ENCODE measurements around the gene UBR7. TPM values are rescaled to one million over a fixed set of nuclear protein-coding genes. Genes with fewer than 3 reads are reported as not detected.

Gene UBR7
- total RNA-seq, 4 donors from 2014 or later, result 26.2 to 33.6 (median 29.9) TPM

DNA sequence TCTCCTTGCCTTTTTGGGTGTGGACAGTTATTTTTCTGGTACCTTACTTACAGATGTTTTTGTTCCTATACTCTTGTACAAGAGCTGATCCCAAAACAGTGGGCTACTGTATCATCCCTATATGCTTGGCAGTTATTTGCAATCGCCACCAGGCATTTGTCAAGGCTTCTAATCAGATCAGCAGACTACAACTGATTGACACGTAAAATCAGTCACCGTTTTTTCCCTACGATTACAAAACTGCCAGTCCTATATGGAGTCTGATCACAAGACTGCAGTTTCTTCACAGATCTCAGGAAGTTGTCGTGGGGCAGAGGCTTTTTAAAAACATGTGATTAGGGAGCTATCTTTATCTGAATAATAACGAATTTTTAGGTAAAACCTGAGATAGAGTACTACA is 20.6 kb upstream of the UBR7 start:
- H3K9me3 ChIP-seq, result no peaks in the 10 kb centered on the region
- intact Hi-C loops (cut with DNase I), result no loop called here
- peak overlapping the region in 1 of 4 donors; percentile 90 for H3K4me3 ChIP-seq
- H3K36me3 ChIP-seq, result peaks cover 0 to 40% (median 27%) of the 10 kb centered on the region in 4 donors
- peak overlapping the region in 3 of 4 donors; percentile 93 to 98 (median 96) for H3K27ac ChIP-seq (replicated peaks in 1 of 4)
- no peaks in the 10 kb centered on the region for H3K27me3 ChIP-seq
- peaks cover 21 to 36% (median 33%) of the 10 kb centered on the region in 4 donors for H3K4me1 ChIP-seq
- no peak for DNase-seq (ENCODE audit: extremely low spot score)
- WGBS, result 67% methylated on average over 6 of the region's 6 CpGs
- no peak for TF ChIP-seq EP300 (IDR thresholded peaks at IDR 0.05)
- TF ChIP-seq POLR2A (IDR thresholded peaks at IDR 0.05; ENCODE audit: low read depth), result no peak
- TF ChIP-seq POLR2AphosphoS5 (IDR thresholded peaks at IDR 0.05), result no peak
- TF ChIP-seq, protein P1, sequence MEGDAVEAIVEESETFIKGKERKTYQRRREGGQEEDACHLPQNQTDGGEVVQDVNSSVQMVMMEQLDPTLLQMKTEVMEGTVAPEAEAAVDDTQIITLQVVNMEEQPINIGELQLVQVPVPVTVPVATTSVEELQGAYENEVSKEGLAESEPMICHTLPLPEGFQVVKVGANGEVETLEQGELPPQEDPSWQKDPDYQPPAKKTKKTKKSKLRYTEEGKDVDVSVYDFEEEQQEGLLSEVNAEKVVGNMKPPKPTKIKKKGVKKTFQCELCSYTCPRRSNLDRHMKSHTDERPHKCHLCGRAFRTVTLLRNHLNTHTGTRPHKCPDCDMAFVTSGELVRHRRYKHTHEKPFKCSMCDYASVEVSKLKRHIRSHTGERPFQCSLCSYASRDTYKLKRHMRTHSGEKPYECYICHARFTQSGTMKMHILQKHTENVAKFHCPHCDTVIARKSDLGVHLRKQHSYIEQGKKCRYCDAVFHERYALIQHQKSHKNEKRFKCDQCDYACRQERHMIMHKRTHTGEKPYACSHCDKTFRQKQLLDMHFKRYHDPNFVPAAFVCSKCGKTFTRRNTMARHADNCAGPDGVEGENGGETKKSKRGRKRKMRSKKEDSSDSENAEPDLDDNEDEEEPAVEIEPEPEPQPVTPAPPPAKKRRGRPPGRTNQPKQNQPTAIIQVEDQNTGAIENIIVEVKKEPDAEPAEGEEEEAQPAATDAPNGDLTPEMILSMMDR (IDR thresholded peaks at IDR 0.05), result no peak

DNA sequence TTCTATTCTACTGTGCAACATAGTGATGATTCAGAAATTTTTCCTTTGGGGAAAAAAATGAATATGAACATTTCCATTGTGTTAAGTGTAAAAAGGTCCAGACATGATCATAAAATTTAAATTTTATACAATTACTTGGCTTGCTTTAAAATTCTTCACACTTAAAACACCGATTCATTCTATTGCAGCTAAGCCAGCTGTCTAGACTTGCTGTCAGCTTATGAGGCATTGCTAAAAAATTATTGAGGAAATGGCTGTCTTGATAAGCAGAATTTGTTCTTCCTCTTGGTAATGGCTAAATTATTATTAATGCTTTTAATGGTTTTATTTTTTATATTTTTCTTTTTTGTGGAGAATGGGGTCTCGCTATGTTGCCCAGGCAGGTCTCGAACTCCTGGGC is 20.1 kb upstream of the UBR7 start:
- H3K4me1 ChIP-seq, result peaks cover 21 to 36% (median 33%) of the 10 kb centered on the region in 4 donors
- no peak for TF ChIP-seq POLR2AphosphoS5 (IDR thresholded peaks at IDR 0.05)
- TF ChIP-seq POLR2A (IDR thresholded peaks at IDR 0.05; ENCODE audit: low read depth), result no peak
- TF ChIP-seq EP300 (IDR thresholded peaks at IDR 0.05), result no peak
- TF ChIP-seq, protein P1 (IDR thresholded peaks at IDR 0.05), result no peak
- no peak overlapping the region for H3K4me3 ChIP-seq
- DNase-seq (ENCODE audit: extremely low spot score), result no peak
- H3K9me3 ChIP-seq, result no peaks in the 10 kb centered on the region
- 91% methylated on average over 3 of the region's 3 CpGs for WGBS
- intact Hi-C loops (cut with DNase I), result no loop called here
- no peak overlapping the region for H3K27ac ChIP-seq (replicated peaks in 1 of 4)
- H3K36me3 ChIP-seq, result peaks cover 0 to 35% (median 24%) of the 10 kb centered on the region in 4 donors
- no peaks in the 10 kb centered on the region for H3K27me3 ChIP-seq

DNA sequence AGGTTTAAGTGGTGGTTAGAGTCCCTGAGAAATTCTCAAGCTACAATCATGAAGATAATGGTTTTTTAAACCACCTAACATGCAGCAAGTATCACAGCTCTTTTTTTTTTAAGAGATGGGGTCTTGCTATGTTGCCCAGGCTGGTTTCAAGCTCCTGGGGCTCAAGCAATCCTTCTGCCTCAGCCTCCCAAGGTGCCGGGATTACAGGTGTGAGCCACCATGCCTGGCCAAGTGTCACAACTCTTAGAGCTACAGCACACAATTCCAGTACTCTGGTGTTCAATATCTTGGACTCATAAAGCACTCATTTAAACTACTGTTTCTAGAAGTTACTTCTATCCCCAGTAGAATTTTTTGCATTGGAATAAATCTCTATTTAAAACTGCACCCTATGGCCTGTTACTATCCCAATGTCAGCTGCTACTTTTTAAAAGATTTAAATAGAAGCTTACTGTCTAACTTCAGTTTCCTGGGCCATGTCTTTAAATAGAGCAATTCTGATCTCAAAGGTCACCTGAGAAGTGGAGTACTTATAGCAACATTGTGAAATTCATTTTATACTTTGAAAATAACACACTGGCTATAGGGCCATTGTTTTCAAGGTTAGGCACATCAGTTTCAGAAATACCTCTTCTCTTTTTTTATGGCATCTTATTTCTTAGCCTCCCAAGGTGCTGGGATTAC is 11.6 kb upstream of the UBR7 start:
- TF ChIP-seq POLR2A (IDR thresholded peaks at IDR 0.05; ENCODE audit: low read depth) (no peak), POLR2AphosphoS5 (IDR thresholded peaks at IDR 0.05) (no peak), EP300 (IDR thresholded peaks at IDR 0.05) (no peak)
- TF ChIP-seq, protein P1 (IDR thresholded peaks at IDR 0.05), result no peak
- H3K36me3 ChIP-seq, result no peaks in the 10 kb centered on the region
- no peaks in the 10 kb centered on the region for H3K9me3 ChIP-seq
- WGBS, result 100% methylated on average over 1 of the region's 1 CpG
- H3K27me3 ChIP-seq, result no peaks in the 10 kb centered on the region
- no peak overlapping the region for H3K4me3 ChIP-seq
- no peaks in the 10 kb centered on the region for H3K4me1 ChIP-seq
- H3K27ac ChIP-seq (replicated peaks in 1 of 4), result no peak overlapping the region
- DNase-seq (ENCODE audit: extremely low spot score), result no peak
- intact Hi-C loops (cut with DNase I), result no loop called here

DNA sequence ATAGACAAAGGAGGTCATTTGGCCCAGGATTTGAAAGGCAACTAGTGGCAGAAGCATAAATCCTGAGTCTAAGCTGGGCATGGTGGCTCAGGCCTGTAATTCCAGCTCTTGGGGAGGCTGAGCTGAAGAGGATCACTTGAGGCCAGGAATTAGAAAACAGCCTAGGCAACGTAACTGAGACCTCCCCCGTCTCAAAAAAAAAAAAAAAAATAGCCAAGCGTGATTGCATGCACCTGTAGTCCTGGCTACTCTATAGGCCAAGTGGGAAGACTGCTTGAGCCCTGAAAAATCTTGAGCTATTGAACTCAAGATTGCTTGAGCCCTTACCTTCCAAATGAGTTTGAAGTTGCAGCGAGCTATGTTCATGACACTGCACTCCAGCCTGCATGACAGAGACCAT is 8.0 kb upstream of the UBR7 start:
- Histone ChIP-seq H3K4me1 (no peaks in the 10 kb centered on the region), H3K27me3 (no peaks in the 10 kb centered on the region), H3K27ac (replicated peaks in 1 of 4) (no peak overlapping the region), H3K4me3 (no peak overlapping the region), H3K36me3 (no peaks in the 10 kb centered on the region), H3K9me3 (no peaks in the 10 kb centered on the region)
- no peak for DNase-seq (ENCODE audit: extremely low spot score)
- WGBS, result 89% methylated on average over 4 of the region's 4 CpGs
- intact Hi-C loops (cut with DNase I), result no loop called here
- TF ChIP-seq, protein P1 (IDR thresholded peaks at IDR 0.05), result no peak
- TF ChIP-seq POLR2A (IDR thresholded peaks at IDR 0.05; ENCODE audit: low read depth) (no peak), EP300 (IDR thresholded peaks at IDR 0.05) (no peak), POLR2AphosphoS5 (IDR thresholded peaks at IDR 0.05) (no peak)

Data from esophagus muscularis mucosa (tissue), 4 donors.